Stimulated activated CD8-positive, alpha-beta memory T cell treated with anti-CD3 and anti-CD28 coated beads, Interleukin-4, amount 100 ng/mL, for 4 hours (primary cell): ENCODE measurements around the gene TMEM131.
"Not testable (repeated sequence)": the region's sequence is repeated elsewhere in the genome, so short reads cannot be mapped to it uniquely, and the experiment has no call there.

Experiments
- DNase-seq, 2 donors: peaks; one replicate each; pipeline ENCODE4 v3.0.0-alpha.2; 2020; ENCODE audit warnings: low read depth in 2 of 2, low spot score in 1 of 2

The TMEM131 gene, protein sequence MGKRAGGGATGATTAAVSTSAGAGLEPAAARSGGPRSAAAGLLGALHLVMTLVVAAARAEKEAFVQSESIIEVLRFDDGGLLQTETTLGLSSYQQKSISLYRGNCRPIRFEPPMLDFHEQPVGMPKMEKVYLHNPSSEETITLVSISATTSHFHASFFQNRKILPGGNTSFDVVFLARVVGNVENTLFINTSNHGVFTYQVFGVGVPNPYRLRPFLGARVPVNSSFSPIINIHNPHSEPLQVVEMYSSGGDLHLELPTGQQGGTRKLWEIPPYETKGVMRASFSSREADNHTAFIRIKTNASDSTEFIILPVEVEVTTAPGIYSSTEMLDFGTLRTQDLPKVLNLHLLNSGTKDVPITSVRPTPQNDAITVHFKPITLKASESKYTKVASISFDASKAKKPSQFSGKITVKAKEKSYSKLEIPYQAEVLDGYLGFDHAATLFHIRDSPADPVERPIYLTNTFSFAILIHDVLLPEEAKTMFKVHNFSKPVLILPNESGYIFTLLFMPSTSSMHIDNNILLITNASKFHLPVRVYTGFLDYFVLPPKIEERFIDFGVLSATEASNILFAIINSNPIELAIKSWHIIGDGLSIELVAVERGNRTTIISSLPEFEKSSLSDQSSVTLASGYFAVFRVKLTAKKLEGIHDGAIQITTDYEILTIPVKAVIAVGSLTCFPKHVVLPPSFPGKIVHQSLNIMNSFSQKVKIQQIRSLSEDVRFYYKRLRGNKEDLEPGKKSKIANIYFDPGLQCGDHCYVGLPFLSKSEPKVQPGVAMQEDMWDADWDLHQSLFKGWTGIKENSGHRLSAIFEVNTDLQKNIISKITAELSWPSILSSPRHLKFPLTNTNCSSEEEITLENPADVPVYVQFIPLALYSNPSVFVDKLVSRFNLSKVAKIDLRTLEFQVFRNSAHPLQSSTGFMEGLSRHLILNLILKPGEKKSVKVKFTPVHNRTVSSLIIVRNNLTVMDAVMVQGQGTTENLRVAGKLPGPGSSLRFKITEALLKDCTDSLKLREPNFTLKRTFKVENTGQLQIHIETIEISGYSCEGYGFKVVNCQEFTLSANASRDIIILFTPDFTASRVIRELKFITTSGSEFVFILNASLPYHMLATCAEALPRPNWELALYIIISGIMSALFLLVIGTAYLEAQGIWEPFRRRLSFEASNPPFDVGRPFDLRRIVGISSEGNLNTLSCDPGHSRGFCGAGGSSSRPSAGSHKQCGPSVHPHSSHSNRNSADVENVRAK (N-terminal part only)

DNA sequence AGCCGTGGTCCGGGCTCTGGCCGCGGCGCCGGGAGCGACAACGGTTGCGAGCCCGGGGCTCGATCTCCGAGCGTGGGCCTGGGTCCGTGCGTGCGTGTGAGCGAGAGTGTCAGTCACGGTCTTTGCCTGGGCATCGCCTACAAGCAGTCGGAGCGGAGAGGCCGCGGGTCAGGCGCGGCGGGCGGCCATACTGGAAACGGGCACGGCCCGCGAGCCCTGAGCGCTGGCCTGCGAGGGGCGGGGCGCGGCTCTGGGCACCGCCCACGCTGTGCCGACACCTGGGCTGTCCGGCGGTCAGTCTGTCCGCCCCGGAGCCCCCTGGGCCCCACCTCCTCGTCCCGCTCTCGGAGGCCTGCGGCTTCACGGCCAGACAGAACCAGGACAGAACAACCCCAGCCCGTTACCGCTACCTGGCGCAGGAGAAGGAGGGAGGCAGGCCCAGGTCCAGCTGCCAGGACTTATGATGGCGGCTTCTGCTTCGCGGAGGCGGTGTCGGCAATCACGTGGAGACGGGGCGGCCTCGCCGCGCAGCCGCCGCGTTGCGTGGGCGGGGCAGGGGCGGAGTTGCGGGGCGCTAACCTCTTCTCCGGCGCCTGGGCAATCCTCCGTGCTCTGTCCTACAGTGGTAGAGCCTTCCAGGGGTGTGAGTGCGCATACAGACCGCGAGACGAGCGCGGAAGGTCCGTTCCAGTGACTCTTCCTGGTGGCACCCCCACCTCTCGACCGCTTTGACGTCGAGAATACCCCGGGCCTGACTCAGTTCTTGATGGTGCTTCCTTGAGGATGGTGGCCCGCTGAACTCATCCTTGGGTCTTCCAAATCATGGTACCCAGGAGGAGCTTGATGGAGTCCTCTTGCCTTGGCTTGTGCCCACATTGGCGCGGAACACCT lies at the start of gene TMEM131:
TMEM131 (minus strand) TSS at position 215 of the 891 bp plus-strand sequence. CDS start 286 bp downstream, outside the sequence.
- peak; percentile 90 to 92 for DNase-seq

DNA sequence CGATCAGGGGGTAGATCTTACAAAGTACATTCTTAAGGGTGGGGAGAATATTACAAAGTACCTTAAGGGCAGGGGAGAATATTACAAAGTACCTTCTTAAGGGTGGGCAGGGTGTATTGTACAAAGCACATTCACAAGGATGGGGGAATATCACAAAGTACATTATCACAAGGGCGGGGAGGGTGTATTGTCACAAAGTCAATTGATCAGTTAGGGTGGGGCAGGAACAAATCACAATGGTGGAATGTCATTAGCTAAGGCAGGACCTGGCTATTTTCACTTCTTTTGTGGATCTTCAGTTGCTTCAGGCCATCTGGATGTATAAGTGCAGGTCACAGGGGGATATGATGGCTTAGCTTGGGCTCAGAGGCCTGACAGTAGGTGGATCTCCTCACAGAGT lies 49.0 kb upstream of the TMEM131 start:
- not testable (repeated sequence) for DNase-seq

DNA sequence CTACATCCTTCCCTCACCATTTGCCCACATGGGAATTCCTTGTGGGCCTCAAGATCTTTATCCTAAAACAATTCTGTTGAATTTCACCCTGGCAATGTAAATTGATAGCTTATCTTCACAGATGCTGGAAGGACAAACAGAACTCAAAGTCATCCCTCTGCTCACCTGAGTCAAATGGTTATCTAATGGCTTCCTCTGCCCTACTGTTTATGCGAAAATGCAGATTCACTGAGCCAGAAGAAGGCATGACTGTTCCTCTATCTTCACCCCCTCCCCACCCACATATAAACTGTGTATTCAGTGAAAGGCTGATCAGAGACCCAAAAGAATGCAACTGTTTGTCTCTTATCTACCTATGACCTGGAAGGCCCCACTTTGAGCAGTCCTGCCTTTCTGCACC lies 47.4 kb upstream of the TMEM131 start:
- no peak for DNase-seq

DNA sequence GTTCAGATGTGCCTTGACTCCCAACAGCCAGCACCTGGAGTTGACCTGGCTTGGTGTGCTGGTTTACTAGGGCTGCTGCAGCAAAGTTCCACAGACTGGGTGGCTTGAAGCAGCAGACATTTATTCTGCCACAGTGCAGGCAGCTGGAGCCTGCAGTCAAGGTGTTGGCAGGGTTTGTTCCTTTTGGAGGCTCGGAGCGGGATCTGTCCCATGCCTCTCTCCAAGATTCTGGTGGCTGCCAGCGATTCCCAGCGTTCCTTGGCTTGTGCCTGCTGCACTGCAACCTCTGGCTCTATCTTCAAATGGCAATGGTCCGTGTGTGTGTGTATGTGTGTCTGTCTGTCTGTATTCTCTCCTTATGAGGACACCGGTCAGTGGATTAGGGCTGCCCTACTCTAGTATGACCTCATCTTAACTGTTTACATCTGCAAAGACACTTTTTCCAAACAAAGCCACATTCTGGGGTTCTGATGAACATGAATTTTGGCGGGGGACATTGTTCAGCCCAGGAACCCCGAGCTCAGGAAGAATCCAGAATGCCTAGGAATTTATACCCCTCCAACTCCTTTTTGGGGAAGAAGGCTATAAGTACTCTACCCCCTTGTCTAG lies 44.7 kb upstream of the TMEM131 start:
- no peak for DNase-seq

DNA sequence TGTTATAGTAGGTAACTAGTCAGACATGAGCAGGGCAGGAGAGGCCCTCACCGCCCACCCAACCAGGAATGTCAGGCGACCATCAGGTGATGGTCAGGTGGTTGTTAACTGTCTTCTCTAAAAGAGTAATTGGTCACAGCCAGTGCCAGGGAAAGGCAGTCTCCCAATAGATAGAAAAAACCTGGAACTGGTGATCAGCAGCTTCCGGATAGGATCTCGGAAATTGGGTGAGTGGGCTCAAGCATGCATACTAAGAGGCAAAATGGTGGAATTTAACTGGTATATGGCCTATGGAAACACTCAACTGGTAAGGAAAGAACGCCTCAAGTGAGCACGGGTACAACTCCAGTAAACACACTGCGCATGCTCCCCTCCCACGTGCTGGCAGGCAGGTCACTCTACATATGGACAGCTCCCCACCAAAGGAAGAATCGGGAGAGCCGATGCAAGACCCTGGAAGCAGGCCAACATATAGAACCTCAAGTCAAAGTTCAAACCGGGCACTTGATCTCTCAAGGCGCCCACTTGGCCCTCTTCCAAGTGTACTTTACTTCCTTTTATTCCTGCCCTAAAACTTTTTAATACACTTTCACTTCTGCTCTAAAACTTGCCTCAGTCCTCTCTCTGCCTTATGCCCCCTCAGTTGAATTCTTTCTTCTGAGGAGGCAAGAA lies 43.5 kb upstream of the TMEM131 start:
- DNase-seq, result no peak

DNA sequence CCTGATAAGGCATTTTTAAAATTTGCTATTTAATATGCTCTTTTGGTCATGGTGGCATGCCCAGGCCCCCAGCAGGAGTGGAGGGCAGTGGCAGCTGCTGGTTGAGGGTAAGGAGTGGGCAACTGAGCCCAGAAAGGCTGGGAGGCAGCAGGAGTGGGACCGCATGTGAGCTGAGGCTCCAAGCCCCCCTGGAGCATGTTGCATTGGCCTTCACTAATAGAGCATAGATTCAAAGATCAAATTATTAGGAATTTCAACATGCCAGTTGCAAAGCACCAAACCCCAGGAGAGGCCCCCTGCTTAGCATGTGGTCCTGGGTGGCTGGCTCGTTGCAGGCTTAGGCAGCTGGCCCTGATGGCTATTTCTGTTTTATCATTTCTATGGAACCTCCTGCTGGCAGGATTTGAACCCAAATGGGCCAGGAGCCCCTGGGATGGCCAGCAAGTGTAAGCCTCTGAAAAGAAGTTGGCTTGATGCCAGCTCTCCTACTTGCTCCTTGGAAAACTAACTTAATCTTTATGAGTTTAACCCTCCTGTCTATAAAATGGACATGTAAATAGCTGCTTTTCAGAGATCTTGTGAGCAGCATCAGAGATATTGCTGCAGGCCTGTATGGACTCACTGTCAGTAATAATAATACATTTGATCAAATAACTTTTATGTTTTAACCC lies 42.1 kb upstream of the TMEM131 start:
- DNase-seq, result no peak

DNA sequence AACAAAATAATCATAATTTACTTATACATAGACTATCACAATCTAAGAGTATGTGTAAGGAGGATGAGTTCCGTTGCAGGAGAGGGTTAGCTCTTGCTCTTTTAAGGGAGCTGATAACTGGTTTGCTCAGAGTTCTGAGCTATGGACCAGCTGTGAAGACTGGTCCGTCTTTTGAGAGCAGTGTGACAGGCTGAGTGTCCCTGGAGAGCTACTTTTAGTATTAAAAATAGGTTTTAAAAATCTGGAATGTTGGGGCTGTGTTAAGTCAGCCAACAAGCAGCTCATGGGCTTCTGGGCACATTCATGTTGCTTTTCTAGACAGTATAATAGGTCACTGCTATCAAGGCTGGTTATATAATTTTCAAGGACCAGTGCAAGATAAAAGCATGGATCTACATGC lies 41.5 kb upstream of the TMEM131 start:
- DNase-seq, result no peak

DNA sequence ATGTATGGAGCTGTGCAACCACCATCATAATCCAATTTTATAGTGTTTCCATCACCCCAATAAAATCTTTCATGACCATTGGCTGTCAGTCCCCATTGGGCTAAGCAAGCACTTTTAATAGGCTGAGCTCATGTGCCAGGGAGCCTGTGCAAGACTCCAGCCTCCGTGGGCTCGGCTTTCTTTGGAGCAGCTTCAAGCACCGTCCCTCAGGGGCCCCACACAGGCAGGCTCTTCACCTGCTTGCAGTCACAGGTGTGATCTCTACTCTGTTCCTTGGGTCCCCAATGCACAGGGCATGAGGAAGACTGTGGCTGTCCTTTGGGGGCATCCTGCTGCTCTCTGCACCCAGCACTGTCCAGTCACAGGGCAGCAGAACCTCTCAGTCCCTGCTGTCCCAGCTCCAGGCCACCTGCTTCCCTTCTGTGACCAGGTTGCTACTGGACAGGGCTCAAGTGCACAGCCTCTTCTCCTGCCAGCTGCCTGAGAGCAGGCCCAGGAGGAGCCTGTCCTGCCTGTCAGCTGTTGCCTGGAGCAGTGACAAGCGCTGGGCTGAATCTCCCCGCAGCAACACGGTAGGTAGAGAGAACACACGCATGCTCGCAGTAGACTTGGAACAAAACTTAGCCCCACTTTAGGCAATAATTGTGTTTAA lies 40.7 kb upstream of the TMEM131 start:
- DNase-seq, result no peak

DNA sequence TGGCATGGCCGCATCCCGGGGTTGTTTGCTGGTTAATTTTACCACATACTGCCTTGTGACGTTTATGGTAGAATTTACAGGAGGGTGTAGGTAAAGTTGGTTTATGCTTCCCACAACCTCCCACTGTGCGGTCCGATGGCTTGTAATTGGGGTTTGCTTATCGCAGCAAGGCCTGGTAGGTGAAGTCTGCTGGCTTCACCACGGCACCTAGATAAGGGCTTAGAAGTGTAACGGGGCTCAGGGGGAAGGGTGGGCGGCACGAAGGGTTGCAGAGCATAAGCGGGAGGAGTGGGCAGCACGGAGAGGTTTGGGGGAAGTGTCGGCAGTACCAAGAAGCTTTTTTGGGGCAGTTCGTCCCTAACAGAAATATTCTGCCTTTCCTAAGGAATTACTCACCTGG lies 39.0 kb upstream of the TMEM131 start:
- no peak for DNase-seq

DNA sequence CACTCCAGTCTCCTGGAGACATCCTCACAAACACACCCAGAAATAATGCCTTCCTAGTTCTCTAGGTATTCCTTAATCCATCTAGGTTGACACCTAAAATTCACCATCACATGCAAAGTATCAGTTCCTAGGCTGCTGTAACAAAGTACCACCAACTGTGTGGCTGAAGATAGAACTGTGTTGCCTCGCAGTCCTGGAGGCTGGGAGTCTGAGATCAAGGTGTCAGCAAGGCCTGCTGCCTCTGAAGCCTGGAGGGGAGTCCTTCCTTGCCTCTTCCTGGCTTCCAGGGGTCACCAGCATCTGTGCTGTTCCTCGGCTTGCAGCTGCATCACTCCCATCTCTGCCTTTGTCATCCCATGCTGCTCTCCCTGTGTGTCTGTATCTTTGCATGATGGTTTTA lies 36.3 kb upstream of the TMEM131 start:
- no peak for DNase-seq

DNA sequence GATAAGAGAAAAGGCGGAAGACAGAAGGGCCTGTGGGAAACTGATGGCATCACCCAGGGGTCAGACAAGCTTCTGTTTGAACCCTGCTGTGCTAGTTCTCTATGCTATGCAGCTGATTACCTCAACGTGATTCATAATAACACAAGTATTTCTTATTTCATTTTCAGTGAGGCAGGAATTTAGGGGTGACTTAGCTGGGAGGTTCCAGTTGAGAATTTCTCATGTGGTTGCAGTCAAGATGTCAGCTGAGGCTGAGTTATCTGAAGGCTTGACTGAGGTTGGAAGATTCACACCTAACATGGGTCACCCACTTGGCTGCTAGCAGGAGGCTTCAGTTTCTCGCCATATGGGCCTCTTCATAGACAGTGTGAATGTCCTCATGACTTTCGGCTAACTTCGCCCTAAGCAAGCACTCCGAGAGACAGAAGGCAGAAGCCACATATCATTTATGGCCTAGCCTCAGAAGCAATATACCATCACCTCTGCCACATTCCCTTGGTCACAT lies 34.0 kb upstream of the TMEM131 start:
- no peak for DNase-seq

DNA sequence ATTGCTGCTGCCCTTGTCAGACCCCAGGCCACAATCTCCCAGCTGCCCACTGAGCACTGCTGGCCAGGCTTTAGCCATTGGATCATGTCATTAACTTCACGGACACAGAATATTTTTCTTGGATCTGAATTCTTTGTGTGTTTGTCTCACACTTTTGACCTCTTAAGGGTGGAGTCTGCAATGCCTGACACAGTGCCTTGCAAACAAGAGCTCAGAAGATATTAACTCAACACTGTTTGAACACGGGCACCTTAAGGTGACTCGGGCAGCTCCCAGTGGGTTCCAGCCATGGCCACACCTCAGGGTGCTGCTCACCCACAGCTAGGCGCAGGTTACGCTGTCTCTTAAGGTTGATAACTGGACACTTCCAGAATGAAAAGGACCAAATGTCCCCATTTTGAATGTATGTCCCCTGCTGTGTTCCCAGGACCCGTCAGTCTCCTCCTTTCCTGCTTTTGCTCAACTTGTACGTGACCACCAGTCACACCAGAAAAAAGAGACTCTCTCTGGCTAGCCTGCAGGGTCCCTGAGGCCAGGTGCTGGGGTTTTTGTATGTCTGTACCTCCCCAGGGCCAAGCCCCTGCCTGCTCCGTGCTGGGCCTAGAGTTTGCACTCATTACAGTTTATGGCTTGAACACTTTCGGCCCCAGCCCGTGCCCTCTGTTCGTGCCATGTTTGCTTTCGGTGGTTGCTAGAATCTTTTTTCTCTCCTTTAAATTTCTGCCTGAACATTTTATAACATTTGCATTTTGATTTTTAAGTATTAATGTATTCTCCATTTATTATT lies 33.4 kb upstream of the TMEM131 start:
- DNase-seq, result no peak

DNA sequence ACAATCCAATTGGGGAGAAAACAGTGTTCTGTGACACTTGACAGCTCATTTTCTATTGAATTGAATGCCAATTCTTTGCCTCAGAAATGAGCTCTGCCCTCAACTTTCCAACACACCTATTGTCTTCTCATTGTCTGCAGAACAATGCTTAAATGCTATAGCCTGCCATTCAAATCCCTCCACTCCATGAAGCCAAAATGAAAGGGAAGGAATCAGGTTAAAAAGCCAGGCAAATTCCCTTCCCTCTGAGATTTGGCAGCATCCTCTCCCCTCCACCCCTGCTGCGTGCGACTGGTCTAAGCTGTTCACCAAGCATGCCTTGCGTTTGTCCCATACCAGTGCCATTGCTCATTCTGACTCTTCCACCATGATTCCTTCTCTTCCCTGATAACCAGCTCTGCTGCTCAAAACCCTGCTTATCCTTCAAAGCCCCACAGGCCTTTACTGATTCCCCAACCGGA lies 32.4 kb upstream of the TMEM131 start:
- no peak for DNase-seq

DNA sequence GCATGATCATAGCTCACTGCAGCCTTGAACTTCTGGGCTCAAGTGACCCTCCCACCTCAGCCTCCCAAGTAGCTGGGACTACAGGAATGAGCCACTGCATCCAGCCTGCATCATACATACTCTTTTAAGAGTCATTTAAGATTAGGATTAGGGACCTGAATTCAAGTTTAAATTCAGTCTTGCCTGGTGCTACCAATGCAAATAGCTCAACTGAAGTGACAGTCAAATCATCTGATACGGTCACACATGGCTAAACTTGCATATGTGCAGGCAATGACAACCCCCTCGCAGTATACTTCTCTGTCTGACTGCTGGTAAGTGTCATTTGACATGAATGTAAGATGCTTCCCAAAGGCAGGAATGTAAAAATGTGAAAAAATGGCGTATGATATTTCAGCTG lies 31.8 kb upstream of the TMEM131 start:
- DNase-seq, result no peak

DNA sequence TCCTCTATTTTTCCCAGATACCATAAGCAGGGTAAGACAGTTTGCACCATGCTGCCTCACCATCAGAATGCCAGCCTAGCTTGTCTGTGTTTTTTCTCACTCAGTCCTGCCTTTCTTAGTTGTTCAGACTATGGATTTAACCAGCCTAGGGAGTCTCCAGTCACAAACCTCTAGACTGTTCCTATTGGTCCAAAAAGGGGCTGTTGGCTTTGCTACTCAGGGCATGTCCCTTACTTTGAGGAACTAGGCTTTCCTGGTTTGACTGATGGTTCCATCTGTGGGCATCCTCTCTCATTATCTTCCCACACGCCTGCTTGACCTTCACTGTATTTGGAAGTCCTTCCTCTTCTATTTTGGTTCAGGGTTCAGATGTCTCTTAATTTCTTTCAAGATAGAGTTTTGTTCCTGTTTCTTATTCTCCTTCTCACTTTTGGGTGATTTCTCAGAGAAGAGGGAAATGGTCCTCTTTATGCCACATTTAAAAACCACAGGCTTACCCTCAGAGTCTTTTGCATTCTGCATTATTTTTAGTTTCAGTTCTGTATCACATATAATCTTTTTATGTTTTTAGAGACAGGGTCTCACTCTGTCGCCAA lies 31.3 kb upstream of the TMEM131 start:
- DNase-seq, result no peak

DNA sequence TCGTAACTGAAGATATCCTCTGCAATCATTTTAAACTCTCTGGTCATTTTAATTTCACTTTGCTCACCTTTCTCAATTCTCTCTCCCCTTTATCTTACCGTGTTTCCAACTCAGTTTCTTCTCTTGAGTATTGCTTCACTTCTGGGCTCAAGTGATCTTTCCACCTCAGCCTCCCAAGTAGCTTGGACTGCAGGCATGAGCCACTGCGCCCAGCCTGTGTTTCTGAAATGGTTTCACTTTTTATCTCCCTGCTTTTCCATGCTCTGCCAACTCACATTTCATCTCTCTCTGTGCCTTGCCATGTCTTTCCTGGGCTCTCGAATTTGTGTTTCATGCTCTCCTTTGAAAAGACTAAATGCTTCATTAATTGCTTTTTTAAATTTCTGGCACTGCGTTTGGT lies 30.5 kb upstream of the TMEM131 start:
- DNase-seq, result no peak

DNA sequence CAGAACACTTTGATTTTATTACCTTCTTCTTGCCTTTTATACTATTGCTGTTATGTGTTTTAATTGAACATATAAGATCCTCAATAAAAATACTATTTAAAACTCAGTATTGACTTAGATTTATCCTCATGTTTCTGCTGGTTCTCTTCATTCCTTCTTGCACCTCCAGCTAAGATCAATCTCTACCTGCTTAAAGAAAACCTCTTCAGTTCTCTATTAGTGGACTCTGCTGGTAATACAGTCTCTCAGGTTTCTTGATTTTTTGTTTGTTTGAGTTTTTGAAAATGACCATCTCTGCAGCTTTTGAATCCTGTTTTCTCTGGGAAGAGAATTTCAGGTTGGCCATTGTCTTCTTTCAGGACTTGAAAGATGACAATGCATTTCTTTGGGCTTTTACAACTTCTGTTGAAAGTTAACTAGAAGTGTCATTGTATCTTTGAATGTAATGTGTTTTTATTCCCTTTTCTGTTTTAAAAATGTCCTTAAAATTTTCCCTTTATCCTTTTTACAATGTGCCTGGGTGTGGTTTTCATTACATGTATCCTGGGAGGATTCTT lies 29.8 kb upstream of the TMEM131 start:
- DNase-seq, result no peak
